Pulmonary artery endothelial cell (primary cell): Measurements from ENCODE around the gene GRM1. TPM values are rescaled to one million over a fixed set of nuclear protein-coding genes. Genes with fewer than 3 reads are reported as not detected.
"Not testable (repeated sequence)": the region's sequence is repeated elsewhere in the genome, so short reads cannot be mapped to it uniquely, and the experiment has no call there.

Experiments
- DNase-seq: peaks from one replicate; pipeline ENCODE4 v3.0.0-alpha.2; 2011; ENCODE audit warnings: low read depth, low spot score
- total RNA-seq: library from RNA; depleted of rRNA; stranded (reverse); fragments of >200 nt; gene quantifications from 2 replicates; pipeline ENCODE4 v1.2.3, GENCODE V29; 2014

GRM1 gene
- total RNA-seq, 1 donor from 2014 or later: under 0.01 TPM

- not testable (repeated sequence) for DNase-seq
These were observed 242.3 kb downstream of the GRM1 start for GRCh38 chr6:146271163-146271562.

GRCh38 chr6:146273490-146273889, 244.6 kb downstream of the GRM1 start:
- no peak for DNase-seq

DNA sequence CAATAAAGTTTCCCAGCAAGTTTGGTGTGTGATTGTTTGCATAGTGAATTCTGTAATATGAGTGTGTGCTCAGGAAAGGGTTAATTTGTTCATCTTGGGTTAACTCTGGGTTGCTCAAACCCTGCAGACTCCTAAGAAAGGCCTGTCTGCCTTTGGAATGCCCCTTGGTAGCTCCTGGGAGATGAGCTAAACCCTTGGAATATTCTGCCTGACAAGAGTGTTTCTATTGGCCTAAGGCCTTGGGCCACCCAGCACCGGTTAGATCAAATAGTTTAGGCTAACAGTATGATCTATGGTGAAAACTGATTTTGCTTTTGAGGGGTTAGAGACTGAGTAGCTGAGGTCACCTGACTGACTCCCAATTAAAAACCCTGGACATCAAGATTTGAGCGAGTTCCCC, 248.3 kb downstream of the GRM1 start:
- no peak for DNase-seq

DNA sequence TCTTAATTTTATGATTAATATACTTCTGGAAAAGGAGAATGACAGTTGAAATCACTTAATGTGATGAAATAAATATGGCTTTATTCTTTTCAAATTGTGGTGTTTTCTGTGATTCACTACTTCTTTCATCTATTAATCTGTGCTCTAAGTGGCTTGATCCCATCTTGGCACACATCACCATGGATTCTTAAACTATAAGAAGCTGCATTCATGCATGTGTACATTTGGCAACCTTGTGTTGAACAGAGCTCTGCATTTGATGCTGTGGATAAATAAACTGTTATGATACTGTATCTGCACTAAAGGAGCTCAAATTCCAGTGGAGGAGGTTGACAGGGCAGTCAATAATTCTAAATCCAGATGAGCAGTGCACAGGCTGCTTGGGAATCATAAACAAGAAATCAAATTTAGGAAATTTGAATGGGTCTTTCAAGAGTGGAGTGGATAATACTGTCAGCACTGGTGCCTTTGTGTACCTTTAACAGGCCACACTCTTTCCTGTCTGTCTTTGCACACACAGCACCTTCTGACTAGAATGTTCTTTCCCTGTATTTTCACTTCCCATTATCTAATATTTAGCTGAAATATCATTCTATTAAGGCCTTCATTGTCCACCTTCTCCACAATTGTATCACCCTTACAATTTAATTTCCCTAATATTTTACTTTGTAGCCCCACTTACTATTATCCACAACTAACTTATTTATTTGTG, 252.9 kb downstream of the GRM1 start:
- no peak for DNase-seq

DNA sequence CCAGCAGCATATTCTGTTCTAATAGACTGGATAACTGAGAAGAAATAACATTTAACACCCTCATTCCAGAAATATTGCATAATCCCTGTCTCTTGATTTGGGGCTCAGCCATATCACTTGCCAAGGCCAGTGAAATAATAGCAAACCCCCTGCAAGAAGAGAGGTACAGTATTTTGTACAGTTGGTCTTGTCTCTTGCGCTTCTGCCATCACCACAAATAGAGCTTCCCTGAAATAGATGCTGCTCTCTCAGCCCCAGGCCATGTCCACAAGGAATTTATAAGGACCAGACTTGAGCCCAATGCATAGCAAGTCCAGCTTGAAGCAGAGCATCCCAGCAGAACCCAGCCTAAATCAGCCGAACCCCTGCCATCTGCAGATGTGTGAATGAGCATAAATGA, 254.0 kb downstream of the GRM1 start:
- DNase-seq: no peak

- DNase-seq: no peak
These were observed 255.4 kb downstream of the GRM1 start for GRCh38 chr6:146284311-146284710.

DNA sequence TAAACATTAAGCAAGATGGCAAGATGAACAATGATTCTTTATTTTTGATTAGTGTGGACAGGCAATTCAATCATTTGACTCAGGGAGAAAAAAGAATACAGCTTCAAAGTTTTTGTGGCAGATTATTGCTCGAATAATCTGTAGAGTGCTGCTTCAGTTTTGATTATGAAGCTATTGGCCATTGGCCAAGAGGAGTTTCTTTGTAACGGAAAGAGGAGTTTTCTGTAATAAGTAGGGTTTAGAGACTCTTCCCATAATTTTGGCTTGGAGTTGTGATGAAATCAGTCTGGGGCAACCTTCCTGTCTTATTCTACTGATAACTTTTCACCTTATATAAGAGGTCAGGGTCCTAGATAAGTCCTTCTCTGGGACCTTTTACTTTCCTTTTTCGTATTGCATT, 258.1 kb downstream of the GRM1 start:
- no peak for DNase-seq

DNA sequence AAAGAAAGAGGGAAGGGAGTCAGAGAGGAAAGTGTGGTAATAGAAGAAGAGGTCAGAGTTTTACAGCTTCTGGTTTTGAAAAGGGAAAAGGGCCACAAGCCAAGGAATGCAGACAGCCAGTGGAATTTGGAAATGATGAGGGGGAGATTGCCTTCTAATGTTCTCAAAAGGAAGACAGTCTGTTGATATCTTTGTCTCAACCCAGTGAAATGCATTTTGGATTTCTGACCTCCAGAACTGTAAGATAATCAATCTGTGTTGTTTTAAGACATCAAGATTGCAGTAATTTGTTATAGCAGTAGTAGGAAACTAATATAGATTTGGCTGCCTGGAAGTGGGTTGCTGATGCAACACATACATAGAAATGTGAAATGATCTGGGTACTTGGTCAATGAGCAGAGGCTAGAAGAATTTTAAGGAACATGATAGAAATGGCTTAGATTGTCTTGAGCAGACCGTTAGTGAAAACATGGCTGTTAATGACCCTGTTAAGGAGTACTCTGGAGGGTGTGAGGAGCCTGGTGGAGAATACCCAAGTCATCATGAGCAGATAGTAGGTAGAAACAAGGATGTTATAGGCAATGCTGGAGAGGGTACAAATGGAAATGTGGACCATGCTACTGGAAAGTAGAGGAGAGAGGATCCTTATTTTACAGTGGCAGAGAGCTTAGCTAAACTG, 259.0 kb downstream of the GRM1 start:
- no peak for DNase-seq

- peak; percentile 69 for DNase-seq
These were observed 261.1 kb downstream of the GRM1 start for GRCh38 chr6:146289816-146290588.

GRCh38 chr6:146290589-146290901, 261.7 kb downstream of the GRM1 start:
- no peak for DNase-seq

DNA sequence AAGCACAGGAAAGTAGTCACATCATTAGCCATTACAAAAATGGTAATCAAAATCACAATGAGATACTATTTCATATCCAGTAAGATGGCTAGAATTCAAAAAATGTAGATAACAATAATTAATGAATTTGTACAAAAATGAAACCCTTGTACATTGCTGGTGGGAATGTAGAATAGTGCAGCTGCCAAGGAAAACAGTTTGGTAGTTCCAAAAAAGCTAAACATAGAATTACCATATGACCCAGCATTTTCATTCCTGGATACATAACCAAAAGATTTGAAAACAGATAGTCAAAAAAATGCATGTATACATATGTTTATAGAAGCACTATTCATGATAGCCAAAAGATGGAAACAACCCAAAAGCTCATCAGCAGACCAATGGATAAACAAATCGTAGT, 263.6 kb downstream of the GRM1 start:
- DNase-seq: no peak

DNA sequence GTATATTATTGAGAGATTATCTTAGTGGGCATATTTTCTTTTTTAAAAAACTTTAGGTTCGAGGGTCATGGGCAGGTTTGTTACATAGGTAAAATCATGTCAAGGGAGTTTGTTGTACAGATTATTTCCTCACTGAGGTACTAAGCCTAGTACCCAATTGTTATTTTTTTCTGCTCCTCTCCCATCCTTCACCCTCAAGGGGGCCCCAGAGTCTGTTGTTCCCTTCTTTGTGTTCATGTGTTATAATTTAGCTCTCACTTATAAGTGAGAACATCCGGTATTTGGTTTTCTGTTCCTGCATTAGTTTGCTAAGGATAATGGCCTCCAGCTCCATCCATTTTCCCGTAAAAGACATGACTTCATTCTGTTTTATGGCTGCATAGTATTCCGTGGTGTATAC, 266.8 kb downstream of the GRM1 start:
- DNase-seq: no peak

GRCh38 chr6:146297815-146298214, 269.0 kb downstream of the GRM1 start:
- no peak for DNase-seq

DNA sequence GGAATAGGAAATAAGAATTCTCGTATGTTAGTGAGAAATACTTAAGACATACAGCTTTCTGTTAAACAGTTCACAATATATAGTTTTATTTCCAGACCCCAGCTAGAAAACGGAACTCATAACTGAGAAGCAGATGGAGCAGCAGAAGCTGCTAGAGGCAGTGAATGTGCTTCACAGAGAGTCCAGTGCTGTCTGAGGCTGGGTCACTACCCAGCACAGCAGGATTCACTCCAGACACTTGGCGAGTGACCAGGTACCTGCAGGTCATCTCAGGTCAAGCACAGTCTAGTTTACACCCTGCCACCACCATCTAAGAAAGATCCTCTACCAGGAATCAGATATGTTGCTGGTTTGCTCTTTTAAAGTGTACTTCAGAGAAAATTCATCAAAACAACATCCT, 271.7 kb downstream of the GRM1 start:
- no peak for DNase-seq

DNA sequence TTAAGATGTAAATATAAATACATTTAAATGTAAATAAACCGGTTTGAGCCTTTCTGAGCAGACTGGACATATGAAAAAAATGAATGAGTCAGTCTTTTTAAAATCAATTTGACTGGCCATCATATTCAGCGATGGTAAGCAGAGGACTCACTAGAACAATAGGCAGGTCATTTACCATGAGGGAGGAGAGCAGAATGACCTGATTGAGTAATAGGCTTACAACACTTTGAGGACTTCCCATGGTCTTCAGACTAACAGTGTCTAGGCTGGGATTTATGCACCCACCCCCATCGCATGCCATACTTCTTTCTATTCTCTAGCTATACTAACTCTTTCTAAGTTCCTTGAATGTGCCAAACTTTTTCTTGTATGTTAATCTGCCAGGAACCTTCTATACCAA, 272.9 kb downstream of the GRM1 start:
- DNase-seq: no peak

- no peak for DNase-seq
These were observed 274.1 kb downstream of the GRM1 start for GRCh38 chr6:146302994-146303393.

DNA sequence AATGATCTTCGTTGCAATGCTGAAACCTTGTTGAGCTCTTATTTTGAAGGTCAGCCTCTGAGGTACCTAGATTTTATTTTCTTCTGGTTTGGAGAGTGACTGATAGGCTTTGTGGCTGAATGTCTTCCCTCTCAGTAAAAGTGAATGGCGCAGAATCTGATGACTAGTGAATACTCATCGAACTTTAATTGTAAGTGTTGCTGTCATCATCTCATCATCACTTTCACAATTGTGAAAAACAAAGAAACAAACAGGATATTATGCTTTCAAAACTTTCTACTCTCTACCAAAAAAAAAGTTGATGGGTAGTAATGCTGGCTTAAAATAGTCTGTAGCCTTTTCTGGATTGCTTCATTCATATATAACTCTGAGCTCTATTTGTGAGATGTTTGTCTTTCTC, 275.3 kb downstream of the GRM1 start:
- no peak for DNase-seq

GRCh38 chr6:146305092-146305491, 276.2 kb downstream of the GRM1 start:
- DNase-seq: no peak

- no peak for DNase-seq
These were observed 277.1 kb downstream of the GRM1 start for GRCh38 chr6:146305951-146306350.

GRCh38 chr6:146310628-146311027, 281.8 kb downstream of the GRM1 start:
- DNase-seq: no peak

GRCh38 chr6:146311079-146311478, 282.2 kb downstream of the GRM1 start:
- no peak for DNase-seq

DNA sequence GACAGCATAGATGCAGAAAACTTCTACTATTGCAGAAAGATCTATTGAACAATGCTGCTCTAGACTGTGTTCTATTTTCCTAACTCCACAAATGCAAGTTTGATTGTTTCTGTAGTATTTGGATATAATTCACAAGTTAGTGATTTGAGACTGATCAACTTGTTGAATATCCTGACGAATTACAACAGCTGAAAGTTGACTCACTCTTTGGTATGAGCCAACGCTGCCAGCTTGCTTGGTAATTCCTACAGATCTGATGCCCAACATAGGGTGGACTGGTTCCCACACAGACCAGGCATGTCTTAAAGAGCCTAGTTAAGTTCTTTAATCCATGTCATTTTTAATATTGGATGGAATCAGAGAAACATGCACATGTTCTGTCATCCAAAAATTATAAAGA, 283.7 kb downstream of the GRM1 start:
- no peak for DNase-seq
